Kidney tubule cell (primary cell): Measurements from ENCODE around the gene PGM3.

Experiments used
- DNase-seq: peaks from one replicate; pipeline ENCODE4 v3.0.0-alpha.2; 2018; ENCODE audit warnings: low spot score

The PGM3 gene

GRCh38 chr6:83183082-83183828 is 9.8 kb downstream of the PGM3 start:
- peak; percentile 94 for DNase-seq

- no peak for DNase-seq
Measured at GRCh38 chr6:83182114-83182513, 11.0 kb downstream of the PGM3 start.

GRCh38 chr6:83180426-83180950 is 12.6 kb downstream of the PGM3 start:
- no peak for DNase-seq

- no peak for DNase-seq
Measured at GRCh38 chr6:83176246-83176645, 16.8 kb downstream of the PGM3 start.

- no peak for DNase-seq
Measured at GRCh38 chr6:83169511-83169910, 23.6 kb downstream of the PGM3 start.

- no peak for DNase-seq
Measured at GRCh38 chr6:83169106-83169505, 24.0 kb downstream of the PGM3 start.

GRCh38 chr6:83168556-83168955 is 24.5 kb downstream of the PGM3 start:
- peak; percentile 13 for DNase-seq

- no peak for DNase-seq
Measured at GRCh38 chr6:83167726-83168278, 25.3 kb downstream of the PGM3 start.

- no peak for DNase-seq
Measured at GRCh38 chr6:83160167-83160566, 32.9 kb downstream of the PGM3 start.

- no peak for DNase-seq
Measured at GRCh38 chr6:83155794-83156193, 37.3 kb downstream of the PGM3 start.

- peak; percentile 2 for DNase-seq
Measured at GRCh38 chr6:83153883-83154521, 39.1 kb downstream of the PGM3 start.

- no peak for DNase-seq
Measured at GRCh38 chr6:83152913-83153312, 40.2 kb downstream of the PGM3 start.

- DNase-seq, result no peak
Measured at GRCh38 chr6:83151114-83151513, 42.0 kb downstream of the PGM3 start.

- no peak for DNase-seq
Measured at GRCh38 chr6:83138758-83139157, 54.3 kb downstream of the PGM3 start.

GRCh38 chr6:83138118-83138722 is 54.8 kb downstream of the PGM3 start:
- DNase-seq, result no peak

GRCh38 chr6:83132121-83132520 is 60.9 kb downstream of the PGM3 start:
- DNase-seq, result no peak

GRCh38 chr6:83127976-83128375 is 65.1 kb downstream of the PGM3 start:
- DNase-seq, result no peak

- DNase-seq, result no peak
Measured at GRCh38 chr6:83127258-83127657, 65.8 kb downstream of the PGM3 start.

- no peak for DNase-seq
Measured at GRCh38 chr6:83126807-83127206, 66.3 kb downstream of the PGM3 start.

GRCh38 chr6:83126223-83126622 is 66.8 kb downstream of the PGM3 start:
- no peak for DNase-seq

- no peak for DNase-seq
Measured at GRCh38 chr6:83125425-83125824, 67.6 kb downstream of the PGM3 start.

GRCh38 chr6:83124553-83124952 is 68.5 kb downstream of the PGM3 start:
- no peak for DNase-seq
